T-helper 1 cell (primary cell): ENCODE data around the gene TENT5C.
A peak's percentile ranks its signal among the peaks of the same experiment; 100 is the strongest.

Experiments used
- DNase-seq, 5 donors: peaks; one replicate each; pipeline ENCODE4 v3.0.0-alpha.2; 2012 to 2020
- total RNA-seq, 4 donors: gene quantifications; one replicate each; lab custom pipeline; 2026; lab: John Stamatoyannopoulos, UW

Gene TENT5C
- 170 to 607 (median 419) reads per million in 4 donors for total RNA-seq

DNA sequence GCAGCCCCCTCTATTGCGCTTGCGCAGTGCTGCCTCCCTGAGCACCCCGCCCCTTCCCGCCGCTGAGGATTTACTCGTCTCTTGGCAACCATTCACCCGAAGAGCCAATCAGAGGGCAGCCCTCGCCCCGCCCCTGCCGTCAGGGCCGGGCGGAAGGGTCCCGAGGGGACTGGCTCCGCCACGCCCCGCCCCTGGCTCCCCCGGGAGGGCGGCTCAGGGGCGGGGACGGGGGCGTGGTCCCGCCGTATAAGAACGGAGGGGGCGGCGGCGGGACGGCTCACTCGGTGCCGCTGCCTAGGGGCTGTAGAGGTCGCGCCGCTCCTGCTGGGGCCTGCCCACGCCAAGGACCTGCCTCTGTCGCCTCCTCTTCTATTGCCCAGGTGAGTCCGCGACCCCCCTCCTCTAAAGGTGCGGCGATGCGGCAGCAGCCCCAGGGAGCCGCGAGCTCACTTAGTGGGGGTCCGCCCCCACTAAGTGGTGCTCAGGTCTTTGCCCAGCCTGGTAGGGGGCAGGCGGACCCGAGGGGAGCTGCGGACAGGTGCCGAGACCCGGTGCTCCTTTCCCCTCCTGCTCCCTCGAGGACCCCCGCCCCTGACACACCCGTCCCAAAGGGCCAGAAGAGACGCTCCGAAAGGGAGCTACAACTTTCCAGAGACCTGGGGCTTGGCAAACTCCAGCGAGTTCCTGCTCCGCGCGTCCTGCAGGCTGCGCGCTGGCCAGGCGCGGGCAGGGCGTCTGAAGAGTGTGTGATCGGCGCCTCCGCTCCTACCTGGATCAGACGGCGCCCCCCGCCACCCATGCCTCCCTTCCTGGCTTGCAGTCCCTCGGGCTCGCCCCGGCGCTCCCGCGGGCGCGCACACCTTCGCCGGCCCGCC, at the start of gene TENT5C:
TENT5C (plus strand) TSS at position 275 of the 875 bp plus-strand sequence. CDS start 16,821 bp downstream, outside the sequence.
- peak; percentile 98 to 100 (median 98) for DNase-seq

DNA sequence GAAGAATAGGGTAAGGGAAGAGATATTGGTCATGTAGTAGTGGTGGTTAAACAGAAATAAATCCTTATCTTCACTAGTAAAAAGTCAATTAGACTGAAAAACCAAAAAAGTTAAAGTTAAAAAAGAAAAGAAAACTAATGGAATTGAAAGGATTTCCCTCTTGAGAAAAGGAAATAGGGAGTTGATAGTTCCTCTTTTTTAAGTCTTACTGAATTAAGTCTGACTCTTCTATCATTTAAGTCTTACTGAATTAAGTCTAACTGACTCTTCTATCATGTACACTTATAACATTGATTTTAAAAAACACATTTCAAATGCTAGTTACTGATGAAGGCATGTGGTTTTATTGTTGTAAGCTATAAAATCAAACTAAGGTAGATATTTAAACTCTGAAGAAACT, 49.5 kb upstream of the TENT5C start:
- DNase-seq: no peak

DNA sequence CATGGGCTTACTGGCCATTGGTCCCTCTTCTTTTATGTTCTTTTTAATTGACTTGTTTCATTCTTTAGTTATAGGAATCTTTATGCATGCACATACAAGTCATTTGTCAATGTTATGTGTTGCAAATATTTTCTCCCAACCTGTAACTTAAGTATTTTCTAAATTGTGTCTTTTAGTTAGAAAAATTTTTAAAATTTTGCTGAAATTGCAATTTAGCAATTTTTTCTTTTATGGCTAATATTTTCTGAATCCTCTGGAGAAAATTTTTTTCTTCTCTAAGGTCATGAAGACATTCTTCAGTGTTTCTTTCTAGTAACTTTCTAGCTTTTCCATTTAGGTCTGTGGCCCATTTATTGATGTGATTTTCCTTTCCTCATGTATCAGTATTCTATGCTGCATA, 48.9 kb upstream of the TENT5C start:
- DNase-seq: no peak

DNA sequence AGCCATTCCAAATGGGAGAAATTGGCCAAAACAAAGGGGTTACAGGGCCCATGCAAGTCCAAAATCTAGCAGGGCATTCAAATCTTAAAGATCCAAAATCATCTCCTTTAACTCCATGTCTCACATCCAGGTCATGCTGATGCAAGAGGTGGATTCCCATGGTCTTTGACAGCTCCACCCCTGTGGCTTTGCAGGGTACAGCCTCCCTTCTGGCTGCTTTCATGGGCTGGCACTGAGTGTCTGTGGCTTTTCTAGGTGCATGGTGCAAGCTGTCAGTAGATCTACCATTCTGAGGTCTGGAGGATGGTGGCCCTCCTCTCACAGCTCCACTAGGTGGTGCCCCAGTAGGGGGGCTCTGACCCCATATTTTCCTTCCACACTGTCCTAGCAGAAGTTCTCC, 47.4 kb upstream of the TENT5C start:
- DNase-seq: peak in 1 of 5 donors; percentile 29

DNA sequence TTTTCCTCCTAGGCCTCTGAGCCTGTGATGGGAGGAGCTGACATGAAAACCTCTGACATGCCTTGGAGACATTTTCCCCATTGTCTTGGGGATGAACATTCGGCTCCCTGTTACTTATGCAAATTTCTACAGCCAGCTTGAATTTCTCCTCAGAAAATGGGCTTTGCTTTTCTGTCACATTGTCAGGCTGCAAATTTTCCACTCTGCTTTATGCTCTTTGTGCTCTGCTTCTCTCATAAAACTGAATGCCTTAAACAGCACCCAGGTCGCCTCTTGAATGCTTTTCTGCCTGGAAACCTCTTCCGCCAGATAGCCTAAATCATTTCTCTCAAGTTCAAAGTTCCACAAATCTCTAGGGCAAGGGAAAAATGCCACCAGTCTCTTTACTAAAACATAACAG, 46.7 kb upstream of the TENT5C start:
- no peak for DNase-seq

DNA sequence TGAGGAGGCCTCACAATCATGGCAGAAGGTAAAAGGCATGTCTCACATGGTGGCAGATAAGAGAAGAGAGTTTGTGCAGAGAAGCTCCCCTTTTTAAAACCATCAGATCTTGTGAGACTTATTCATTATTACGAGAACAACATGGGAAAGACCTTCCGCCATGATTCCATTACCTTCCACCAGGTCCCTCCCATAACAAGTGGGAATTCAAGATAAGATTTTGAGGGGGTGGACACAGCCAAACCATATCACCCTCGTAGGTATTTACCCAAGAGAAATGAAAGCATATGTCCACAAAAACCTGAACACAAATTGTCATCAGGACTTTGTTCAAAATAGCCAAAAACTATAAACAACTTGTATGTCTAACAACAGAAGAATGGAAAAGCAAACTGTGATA, 45.9 kb upstream of the TENT5C start:
- DNase-seq: no peak

DNA sequence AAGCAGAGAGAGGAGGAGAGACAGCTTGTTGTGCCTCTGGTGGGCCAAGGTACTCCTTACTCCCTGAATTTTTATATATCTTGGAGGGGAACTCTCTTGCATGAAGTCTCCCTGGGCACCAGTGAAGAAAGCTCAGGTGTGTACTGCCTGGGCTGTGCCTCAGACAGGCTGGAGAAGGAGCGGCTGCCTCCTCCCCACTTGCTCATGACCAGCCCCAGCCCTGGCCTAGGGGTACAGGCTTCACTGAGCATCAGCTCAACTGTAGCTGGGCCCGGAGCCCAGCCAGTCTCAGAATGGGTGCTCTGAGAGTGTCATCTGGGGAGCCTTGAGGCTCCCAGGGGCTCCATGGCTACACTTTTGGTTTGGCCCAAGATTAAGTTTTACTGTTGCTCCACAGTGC, 44.8 kb upstream of the TENT5C start:
- no peak for DNase-seq

DNA sequence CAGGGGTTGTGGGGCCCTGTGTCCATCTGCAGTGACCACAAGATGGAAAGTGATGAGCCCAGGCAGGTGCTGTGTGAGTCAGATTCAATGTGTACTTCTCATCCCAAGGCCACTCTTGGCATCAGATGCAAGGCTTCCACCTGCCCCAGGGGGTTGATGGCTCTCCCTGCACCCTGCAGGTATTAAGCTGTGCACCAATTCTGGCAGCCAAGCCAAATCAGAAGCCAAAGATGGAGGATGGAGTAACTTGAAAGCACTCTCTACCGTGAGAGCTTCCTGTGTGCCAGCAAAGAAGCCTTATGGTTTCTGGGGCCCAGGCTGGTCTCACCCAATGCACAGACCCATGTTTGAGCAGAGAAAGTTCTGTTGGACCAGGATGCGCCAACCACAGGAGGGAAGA, 44.3 kb upstream of the TENT5C start:
- DNase-seq: no peak

DNA sequence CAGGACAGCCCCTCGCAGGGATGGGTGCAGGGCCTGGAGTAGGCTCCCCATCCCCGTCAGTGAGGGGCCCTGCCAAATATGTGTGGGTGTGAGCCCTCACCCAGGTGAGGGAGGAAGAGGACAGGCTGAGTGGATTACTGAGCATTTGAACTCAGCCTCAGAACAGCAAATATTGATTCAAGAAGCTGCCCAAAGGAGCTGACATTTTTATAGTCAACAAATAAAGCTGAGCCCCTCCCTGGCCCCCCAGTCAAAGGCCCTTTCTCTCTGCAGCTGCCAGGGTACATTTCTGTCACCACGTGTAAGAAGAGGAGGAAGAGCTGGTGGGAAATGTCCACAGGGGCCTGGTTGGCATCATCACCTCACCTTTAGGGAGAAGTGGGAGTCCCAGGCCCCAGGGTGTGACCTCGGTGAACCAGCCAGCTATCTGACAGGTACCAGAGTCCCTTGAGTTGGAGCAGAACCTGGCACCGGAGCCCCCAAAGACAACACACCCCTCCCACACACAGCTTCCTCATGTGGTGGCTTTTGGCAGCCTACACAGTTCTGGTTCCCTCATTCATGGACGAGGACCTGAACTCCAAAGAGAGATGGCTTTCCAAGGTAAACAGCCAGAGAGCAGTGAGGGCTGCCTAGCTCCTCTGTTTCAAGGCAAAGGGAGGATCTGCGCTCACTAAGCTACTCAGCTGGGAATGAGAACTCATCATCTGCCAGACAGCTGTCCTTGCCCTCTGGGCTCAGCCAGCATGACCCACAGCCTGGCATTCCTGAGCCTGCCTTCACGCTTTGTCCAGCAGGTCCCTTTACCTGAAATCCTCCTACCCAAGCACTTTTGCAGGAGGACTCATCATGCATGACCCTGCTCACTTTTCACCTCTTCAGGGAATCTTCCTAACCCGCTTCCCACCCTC, 43.0 kb upstream of the TENT5C start:
- DNase-seq: no peak

DNA sequence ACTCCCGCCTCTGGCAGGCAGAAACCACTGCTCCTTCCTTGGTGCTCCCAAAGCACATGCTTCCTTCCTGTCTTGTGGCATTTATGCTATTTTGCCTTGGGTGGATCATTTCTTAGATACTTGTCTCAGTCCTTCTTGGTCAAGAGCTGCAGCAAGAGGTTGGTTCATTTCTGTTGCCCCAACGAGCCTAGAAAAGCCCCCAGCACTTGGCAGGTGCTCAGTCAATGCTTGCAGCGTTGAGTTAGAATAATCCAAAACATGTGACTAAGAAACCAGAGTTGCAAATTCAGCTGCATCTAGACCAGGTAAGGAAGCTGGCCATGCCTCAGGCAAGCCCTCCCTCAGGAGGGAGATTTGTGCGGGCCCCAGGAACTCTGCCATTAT, 42.4 kb upstream of the TENT5C start:
- DNase-seq: no peak

DNA sequence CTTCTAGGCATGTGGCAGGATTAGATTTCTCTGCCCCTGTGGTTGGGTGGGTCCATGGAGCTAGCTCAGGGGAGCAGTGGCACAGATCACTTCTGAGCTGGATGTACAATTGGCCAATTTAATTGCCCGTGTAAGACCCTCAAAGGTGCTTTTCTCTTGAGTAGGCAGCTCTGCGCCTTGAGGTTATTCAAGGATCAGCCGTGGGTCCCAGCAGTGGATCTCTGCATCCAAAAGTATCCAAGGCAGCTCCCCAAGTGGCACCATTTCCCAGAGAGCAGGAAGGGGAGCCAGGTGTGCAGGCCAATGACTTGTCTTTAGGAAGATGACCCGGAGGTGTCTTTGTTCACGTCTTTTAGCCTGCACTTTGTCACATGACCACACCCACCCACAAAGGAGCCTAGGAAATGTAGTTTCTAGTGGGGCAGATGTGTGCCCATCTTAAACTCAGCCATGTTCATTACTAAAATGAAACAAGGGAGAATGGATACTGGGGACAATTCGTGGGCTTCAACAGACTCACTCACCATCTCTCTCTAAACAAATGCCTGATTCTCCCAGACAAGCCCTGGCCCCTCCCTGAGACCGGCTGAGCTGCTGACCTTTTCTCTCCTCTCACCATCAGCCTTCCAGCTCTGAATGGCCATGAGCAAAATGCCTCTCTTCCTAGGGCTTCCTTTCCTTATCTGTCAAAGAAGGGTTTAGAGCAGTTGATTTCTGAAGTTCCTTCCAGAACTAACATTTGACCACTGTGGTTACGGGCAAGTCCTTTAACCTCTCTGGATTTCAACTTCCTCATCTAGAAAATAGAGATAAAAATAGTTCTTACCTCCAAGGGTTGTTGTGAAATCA, 41.4 kb upstream of the TENT5C start:
- DNase-seq: no peak

DNA sequence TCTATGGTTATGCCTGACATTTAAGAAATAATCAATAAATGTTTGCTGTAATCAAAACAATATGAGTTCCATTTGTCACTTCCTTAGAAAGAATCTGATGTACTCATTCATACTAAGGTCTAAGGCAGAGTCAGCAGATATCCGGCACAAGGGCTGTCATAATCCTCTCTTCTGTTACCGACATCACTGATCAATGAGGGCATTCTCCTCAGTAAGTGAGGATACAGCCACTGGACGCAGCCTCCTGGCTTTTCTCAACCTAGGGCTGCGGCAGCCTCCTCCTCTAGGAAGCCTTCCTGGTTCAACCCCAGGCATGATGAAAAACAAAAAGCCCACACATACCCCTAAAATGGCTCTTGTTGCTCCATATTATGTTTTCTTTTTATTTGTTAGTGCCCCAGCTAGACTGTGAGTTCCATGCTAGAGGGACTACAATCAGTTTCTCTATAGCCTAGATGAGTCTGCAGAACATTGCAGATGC, 40.7 kb upstream of the TENT5C start:
- DNase-seq: no peak

DNA sequence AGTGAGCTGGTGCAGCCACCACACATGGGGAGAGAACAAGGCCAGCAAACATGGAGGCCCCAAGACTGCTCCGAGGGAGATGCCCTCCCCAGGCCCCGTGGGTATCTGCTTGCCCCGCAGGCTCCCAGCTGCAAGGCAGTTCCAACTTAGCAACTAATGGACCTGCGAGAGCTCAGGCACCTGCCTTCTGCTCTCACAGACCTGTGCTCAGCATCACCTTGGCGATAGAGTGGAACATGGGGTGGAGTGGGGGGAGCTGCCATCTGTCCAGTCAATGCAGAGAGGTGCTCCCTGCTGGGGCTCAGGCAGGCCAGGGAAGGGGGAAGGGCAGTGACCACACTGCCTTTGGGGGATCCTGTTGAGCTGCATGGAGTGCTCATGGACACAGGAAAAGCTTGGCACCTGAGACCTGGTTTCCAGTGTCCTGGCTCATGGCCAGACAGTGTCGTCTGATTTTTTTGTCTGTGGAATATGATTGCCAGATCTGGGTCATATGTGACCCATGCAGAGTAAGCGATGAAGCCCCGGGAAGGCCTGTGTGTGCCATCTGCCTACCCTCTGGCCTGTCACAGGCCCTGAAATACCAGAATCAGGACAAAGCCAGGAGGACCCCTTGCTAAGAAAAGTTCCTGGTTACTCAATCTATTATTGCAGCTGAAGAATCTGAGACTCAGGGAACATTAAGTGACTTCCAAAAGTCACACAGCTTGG, 39.9 kb upstream of the TENT5C start:
- DNase-seq: no peak

DNA sequence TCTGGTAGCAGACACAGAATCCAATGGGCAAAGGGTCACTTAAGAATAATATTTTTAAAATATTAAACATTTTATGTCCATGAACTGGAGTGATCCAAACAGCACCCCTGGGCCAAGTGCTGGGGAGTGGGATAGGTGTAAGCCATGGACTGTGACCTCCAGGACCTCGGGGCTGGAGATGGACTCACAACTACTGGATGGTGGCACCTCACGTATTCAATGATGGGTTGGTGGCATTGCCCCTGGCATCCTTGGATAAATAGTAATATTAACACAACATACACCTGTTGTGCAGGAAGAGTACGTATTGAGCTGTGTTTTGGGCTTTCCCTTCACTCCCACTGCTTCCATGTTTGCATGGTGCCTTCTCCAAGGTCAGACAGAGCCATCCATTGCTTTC, 39.3 kb upstream of the TENT5C start:
- DNase-seq: no peak

DNA sequence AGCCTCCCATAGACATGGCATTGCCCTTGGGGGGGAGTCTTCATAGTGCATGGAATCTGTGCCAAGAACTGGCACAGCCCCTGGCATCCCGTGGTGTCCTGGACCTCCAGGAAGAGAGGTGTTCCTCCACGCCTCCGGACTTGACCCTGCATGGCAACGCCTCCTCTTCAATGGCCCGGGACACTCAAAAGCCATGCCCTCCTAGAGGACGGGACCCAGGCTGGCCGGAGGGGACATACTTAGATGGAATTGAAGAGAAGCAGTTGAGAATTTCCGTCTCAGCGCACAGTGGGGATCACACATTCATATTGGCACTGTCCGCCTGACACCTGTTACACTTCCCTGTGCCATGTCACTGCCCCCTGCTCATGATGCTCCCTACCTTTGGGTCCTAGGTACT, 38.4 kb upstream of the TENT5C start:
- no peak for DNase-seq

DNA sequence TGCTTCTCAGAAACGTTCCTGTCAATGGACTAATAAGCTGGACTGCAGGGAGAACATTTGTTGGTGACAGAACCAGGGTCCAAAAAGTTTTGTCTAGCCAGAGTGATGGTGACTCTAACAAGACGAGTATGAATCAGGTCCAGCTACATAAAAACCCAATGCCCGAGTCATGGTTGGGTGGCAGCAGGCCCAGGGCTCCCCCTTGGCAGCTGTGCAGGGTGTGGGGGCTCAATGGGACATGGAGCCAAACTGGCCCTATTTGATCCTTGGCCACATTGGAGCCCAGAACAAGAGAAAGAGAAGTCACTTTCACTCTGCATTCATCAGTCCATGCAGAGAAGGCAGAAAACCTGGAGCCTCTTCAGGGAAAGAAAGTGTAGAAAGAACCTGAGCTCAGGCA, 37.9 kb upstream of the TENT5C start:
- DNase-seq: no peak

DNA sequence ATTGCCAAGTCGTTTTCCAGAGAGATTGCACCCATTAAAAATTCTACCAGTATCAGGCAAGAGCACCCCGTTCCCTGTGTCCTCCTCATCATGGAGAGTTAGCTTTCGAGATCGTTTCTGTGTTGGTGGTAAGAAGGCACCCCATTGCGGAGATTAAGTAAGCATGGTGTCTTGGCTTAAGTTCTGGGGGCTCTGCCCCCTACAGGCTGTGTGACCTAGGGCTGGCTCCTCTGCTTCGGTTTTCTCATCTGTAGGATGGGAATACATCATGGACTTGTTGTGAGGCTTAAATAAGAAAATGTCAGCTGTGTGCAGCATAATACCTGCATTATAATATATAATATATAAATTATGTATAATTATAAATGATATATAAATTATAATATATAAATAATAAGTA, 36.8 kb upstream of the TENT5C start:
- no peak for DNase-seq

DNA sequence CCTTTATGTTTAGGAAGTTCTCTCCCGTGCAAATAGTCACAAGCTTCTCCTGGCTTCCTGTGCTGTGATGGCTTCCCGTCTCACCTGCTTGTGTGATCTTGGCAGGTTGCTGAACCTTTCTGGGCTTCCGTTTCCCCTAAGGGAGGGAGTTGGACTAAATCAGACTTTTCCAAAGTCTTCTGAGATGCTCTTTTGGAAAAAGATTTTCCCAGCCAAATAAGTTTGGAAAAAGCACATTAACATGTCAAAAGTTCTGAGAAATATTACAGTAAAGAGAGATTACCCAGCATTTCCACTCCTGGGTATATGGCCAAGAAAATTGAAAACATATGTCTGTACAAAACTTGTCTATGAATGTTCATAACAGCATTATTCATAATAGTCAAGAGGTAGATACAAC, 36.0 kb upstream of the TENT5C start:
- no peak for DNase-seq

DNA sequence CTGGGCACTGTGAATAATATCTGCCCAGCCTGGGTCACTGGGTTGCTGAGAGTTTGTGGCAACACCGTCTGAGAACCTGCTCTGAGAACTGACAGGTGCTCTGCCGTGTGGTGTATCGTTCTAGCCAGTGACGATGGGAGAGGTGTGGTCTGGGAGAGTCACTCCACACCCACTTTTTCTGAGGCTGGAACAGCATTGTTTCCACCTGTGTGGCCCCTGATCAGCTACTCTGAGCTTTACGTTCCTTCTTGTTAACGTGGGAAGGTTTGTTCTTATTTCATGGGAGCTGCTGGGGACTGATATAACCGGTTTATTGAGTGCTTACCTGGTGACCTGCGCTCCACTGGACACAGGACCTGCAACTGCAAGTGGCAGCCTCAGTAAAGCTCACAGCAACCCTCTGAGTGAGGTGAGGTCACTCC, 34.8 kb upstream of the TENT5C start:
- DNase-seq: no peak

DNA sequence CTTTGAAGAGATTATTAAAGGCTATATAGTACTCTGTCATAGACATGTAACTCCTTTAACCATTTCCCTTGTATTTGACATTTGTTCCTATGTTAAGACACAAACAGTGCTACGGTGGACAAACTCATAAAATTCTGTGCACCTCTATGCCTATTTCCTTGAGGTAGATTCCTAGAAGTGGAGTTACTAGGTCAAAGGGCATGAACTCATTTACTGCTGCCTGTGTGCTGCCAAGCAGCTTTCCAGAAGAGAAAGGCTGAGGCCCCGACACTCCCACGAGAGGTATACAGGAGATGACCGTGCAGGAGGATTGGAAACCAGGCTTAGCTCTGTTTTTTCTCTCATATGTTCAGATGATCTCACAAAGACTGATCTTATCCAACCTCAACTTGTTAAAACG, 34.4 kb upstream of the TENT5C start:
- DNase-seq: peak in 1 of 5 donors; percentile 22

DNA sequence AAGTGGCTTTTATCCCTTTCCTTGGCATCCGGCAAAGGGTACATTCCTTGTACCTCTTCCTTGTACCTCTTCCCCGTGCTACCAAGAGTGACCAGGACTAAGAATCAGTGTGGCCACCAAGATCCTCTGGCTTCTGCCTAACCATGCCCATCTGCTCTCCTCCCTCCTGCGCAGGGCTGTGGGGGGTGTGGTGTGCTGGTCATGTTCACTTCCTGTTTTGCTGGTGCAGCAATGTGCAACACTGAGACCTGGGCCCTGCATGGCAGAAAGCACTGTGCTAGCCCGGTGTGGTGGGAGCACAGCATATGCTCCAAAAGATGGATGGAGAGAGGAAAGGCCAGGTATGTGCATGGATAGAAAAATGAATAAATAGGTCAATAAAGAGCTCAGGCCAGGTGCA, 33.3 kb upstream of the TENT5C start:
- peak in 1 of 5 donors; percentile 69 for DNase-seq
